ENCODE measurements around the gene TNFRSF13B.

The TNFRSF13B gene

DNA sequence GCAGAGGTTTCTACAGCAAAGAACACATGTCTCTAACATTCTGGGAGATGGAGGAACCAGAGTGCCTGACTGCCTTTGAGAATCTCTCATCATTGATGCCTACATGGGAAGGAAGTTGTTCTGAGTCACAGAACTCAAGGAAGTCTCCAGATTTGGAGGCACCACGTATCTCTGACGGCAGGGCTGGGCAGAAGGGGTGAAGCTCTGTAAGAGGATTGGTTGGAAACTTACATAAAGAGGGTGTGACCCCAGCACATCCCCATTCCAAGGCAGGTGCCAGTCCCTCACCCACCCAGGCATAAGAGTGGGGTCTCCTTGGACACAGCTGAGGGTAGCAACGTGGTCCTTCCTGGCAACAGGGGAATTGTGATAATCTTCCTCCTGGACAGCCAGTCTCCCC lies 17.4 kb downstream of the TNFRSF13B start:
- DNase-seq (ENCODE audit: low read depth): no peak

DNA sequence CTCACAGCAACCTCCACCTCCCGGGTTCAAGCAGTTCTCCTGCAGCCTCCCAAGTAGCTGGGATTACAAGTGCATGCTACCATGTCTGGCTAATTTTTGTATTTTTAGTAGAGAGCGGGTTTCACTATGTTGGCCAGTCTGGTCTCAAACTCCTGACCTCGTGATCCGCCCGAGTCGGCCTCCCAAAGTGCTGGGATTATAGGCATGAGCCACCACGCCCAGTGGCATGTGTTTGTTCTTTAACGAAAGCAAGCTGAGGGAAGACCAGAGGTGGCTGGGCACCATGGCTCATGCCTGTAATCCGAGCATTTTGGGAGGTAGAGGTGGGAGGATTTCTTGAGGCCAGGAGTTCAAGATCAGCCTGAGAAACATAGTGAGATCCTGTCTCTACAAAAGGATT lies 18.1 kb downstream of the TNFRSF13B start:
- DNase-seq (ENCODE audit: low read depth): no peak

DNA sequence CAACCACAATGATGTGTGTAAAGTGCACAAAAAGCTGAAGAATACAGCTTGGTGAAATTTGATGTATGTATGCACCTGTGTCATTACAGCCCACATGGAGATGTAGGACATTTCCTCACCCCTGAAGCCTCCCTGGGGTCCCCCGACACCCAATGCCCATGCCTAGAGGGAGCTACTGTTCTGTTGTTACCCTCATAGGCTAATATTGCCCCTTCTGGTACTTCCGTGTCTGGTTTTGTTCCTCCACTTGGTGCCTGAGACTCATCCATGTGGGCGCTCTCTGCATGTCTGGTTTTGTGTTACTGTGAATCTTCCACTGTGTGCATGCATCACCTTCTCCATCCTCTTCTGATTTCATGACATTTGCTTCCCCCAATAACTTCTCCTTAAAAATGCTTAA lies 18.6 kb downstream of the TNFRSF13B start:
- DNase-seq (ENCODE audit: low read depth): no peak

DNA sequence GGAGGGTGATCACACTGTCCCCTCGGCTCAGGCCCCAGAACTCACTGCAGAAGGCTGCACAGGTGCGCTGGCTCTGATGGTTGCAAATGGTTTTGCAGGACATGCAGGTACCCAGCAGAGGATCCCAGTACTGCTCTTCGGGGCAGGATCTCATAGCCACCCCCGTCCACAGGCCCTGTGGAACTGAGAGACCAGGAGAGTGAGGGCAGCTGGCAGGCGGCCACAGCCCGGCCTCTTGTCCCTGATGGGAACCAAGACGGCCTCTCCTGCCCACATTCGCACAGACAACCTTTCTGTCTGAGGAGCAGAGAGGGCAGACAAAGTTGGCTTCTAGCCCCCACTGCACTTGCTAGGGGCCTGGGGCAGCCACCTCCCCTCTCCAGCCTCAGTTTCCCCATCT lies 19.5 kb downstream of the TNFRSF13B start:
- no peak for DNase-seq (ENCODE audit: low read depth)

DNA sequence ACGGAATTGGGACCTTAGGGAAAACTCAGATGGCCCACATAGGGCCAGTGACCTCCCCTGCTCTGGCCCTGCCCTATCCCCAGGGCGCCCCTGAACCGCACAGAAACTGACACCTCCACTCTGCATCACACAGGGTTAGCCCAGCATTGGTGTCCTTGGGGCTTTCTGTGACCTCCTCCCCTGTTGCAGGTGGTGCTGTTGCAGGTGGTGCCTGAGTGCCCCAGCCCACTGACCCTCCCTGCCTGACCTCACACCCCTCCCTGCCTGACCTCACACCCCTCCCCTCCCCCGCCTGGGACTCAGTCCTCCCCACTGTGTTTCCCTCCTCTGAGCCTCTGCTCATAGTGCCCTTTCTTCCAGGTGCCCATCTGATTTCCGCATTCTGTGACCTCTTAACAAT lies 21.4 kb downstream of the TNFRSF13B start:
- DNase-seq (ENCODE audit: low read depth): no peak

DNA sequence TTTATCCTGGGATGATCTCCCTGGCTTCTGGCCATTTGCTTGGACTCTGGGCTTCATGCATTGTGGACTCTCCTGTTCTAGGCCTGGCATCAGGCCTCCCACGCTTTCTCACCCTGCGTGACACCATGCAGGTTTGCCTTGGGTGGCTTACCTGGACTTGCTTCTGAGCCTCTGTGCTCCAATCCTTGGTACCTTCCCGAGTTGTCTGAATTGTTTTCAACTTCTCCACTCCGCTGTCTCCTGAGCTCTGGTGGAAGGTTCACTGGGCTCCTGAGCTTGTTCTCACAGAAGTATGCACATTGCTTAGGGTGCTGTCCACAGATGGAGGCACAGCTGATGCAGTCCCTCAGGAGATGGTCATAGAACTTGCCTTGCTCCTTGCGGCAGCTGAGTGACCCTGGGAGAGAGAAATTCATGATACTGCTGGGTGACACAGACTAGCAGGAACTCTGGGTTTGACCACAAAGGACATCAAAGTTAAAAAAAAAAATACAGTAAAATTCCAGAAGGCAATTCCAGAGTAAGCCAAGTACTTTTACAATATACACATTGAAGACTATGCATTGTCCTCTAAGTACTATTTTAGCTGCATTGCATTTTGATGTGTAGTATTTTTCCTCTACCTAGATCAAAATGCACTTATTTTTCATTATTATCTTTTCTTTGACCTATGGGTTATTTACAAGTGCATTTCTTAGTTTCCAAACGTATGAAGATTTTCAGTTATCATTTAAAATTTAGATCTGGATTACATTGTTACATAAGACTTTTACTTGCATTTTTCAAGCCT lies 23.1 kb downstream of the TNFRSF13B start:
- no peak for DNase-seq (ENCODE audit: low read depth)

DNA sequence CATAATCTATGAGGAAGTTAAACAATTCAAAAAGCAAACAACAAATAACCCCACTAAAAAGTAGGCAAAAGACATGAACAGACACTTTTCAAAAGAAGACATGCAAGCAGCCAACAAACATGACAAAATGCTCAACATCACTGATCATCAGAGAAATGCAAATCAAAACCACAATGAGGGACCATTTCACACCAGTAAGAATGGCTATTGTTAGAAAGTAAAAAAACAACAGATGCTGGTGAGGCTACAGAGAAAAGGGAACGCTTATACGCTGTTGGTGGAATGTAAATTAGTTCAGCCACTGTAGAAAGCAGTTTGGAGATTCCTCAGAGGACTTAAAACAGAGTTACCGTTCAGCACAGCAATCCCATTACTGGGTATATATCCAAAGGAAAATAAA lies 24.4 kb downstream of the TNFRSF13B start:
- DNase-seq (ENCODE audit: low read depth): no peak

DNA sequence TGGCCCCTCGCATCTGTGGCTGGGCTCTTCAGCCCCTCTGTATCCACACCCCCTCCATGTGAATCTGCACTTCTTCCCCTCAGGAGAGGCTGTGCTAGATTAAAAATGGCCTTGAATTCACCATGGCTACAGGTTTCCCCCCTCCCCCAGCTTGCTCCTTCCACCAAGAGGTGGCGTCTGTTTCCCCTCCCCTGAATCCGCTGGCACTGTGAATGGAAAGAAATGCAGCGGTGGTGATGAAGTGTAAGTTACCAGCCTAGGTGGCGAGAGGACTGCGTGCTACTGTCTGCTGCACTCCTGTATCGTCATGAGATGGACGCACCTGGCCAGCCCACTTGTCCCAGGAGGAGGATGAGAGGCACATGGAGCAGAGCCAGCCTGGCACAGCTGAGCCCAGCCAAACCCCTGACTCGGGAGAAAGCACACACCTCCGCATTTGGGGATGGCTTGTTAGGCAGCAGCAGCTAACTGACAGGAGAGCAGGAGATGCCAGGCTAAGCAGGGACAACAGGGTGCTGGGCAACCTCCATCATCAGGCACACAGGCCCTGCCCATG lies 26.2 kb downstream of the TNFRSF13B start:
- DNase-seq (ENCODE audit: low read depth): no peak

DNA sequence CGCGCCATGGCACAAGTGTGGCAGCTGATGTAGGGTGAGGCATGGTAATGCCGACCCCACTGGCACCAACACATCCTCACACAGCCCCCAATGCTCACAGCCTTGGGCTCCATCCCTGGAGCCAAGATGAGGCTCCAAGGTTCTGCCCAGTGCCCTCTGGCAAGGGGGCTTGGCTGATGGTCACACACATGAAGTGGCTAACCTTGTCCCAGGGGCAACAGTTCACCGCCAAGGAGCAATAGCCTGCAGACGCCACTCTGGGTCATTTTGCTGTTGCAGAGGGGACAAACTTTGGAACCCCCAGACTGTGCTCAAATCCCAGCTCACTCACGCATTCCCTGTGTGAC lies 26.8 kb downstream of the TNFRSF13B start:
- no peak for DNase-seq (ENCODE audit: low read depth)

DNA sequence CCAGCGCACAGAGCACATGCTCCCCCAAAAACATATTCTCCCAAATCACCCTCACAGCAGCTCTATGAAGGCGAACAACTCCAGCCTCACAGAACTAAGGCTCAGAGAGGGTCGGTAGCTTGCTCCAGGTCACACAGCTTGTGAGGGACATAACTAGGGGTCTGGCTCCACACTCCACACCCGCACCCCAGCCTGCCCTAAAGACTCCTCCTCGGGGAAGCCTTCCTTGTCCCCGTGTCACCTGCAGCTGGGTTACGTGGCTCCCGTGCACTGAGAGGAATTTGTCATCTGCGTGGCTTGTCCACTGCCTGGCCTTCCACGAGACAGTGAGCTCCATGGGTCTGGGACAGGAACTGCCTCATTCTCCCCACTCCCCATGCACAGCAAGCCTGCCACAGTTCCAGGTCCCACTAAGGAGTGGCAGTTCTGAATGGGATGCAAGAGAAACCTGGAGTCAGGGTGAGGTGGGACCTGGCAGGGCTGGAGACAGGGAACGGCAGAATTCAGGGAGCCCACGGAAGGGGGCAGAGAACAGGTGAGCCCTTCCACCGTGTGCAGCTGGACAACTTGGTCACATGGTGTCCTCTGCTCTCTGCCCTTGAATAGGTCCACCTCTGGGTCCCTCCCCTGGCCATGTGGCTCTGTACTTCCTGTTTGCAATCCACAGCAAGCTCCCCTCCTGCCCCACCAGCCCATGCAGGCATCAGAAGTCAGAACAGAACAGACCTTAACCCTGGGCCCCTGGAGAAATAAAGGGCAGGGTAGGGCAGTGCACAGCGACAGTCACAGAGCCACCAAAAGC lies 27.4 kb downstream of the TNFRSF13B start:
- DNase-seq (ENCODE audit: low read depth): no peak

DNA sequence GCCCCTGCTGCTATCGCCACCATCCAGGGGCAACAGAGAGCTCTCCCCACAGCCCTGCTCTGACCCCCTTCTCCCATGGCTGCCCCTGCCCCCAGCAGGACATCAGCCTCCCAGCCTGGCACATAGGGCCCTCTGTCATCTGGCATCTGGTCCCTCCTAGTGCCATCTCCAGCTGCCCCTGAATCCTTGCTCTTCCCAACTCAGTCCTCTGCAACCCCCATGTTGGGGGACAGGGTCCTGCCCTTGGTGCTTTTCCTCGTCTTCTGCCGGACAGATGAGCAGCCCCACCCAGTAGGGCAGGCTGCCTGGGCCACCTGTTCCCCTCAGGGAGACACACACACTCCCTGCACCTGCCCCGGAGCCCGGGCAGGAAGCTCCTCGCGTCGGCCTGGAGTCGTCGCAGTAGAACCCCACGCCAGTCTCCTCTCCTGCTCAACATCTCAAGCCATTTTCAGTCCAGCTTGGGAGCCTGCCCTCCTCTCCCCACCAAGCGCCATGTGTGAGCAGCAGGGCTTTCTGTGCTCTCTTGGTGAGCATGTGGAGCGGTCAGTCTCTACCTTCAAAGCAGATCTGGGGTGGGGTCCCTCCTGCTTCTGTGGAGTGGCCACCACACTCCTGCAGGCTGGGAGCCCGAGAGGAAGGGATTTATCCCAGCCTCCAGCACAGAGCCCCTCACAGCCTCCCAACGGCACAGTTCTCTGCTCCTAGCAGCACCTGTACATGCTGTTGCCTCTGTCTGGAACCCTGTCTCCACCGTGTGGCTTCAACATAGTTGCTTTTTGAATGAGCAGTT lies 28.2 kb downstream of the TNFRSF13B start:
- no peak for DNase-seq (ENCODE audit: low read depth)

DNA sequence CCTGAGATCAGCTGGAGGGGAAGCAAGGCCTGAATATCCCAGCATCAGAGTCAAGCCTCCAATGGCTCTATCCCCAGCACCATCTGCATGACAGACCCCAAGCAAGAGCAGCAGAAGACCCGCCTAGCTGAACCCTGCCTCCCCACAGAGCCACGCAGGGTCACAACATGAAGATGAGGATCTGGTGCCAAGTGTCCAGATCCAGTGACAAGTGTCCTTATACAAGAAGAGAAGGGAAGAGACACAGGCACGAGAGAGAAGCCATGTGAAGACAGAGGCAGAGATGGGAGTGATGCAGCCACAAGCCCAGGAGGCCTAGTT lies 28.9 kb downstream of the TNFRSF13B start:
- no peak for DNase-seq (ENCODE audit: low read depth)

DNA sequence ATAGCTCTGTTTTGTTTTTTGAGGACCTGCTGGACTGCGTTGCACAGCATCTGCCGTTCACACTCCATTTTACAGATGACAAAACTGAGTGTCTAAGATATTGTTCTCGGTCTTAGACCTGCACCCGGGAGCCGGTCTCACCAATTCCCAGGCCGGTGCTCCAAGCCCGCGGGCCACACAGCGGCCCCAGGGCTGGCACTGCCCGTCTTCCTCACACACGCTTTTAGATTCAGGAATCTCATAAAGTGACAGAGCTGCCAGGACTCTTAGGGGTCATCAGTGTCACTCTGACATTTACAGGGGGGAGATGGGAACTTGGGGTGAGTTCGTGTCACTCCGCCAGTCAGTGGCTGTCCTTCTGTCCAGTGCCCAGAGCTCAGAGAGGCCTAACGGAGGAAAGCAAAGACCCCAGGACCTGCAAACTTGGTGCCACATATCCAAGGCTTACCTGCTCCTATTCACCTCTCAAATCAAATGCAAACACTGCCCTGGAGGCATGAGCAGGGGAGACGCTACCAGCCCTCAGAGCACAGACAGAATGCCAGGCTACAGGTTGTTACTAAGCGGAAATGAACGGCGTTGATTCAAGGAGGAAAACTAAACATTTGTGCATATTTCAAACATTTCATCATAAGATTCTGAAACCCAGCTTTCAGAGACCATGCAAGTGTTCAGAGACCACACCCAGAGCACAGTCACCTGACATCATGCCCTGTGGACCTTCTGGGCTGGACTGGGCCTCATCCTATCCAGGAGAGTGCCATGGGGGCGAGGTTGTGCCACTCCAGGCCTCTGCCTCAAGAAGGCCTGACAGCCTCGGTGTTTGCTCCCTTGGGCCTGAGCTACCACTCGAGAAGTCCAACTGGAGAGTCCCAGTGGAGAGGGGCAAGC lies 29.5 kb downstream of the TNFRSF13B start:
- DNase-seq (ENCODE audit: low read depth): no peak

DNA sequence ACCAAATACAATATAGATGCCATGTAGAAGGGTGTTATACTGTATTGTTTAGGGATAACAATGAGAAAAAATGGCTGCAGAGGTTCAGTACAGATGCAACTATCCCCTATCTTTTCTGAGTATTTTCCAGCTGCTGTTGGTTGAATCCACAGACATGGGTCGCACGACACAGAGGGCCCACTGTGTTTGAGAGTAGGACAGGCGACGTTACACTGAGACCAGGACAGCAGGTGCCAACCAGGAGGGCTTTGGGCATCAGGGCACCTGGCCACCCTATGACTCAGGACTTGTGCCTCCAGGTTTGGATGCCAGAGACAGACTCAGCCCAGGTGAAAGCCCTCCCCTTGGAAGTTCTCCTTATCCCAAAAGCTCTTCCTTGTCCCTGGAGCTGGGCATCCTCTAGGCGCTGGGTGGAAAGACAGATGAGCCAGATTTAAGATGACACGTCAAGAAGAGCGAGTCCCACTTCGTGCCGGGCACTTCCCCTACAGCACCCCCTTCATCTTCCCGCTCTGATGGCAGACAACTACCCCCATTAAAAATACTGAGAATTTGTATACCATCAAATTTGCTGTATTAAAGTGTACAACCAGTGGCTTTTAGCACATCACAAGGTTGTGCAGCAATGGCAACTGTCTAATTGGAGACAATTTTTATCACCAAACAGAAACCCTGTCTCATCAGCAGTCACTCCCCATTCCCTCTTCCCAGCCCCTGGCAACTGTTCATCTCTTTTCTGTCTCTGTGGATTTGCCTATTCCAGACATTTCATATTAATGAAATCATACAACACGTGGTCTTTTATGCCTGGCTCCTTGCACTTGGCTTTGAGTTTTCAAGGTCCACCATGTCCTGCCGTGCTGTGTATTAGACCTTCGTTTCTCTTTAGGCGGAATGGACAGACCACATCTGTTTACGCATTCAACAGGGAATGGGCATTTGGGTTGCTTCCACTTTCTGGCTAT lies 30.6 kb downstream of the TNFRSF13B start:
- no peak for DNase-seq (ENCODE audit: low read depth)

DNA sequence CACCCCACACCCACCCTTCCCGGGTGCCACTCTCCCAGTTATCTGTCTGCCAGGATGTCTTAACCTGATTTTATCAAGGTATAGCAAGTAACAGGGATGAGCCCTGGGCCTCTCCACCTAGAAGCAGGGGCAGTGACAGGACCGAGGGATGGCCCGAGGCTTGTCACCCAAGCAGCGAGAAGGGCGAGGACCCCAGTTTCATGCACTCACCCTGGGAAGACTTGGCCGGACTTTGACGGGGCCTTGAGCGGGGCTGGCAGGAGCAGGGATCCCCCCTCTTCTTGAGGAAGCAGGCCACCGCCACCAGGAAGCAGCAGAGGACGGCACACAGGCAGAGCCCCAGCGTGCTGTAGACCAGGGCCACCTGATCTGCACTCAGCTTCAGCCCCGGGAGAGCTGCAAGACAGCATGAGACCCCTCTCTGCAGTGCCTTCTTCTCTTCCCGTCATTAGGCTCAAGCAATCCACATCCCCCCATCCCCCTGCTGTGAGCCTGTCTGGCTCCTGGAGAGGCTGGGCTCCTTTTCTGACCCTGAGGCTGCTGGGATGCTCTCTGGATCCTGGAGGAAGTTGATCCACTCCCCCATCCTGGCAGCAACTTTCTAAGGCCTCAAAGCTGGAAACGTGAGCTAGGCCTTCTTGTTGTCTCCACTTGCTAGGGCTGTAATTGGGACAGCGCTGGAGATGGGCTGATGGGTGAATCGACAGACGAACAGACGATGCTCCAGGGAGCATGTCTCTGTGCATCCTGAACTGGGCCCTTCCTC lies 31.6 kb downstream of the TNFRSF13B start:
- no peak for DNase-seq (ENCODE audit: low read depth)

DNA sequence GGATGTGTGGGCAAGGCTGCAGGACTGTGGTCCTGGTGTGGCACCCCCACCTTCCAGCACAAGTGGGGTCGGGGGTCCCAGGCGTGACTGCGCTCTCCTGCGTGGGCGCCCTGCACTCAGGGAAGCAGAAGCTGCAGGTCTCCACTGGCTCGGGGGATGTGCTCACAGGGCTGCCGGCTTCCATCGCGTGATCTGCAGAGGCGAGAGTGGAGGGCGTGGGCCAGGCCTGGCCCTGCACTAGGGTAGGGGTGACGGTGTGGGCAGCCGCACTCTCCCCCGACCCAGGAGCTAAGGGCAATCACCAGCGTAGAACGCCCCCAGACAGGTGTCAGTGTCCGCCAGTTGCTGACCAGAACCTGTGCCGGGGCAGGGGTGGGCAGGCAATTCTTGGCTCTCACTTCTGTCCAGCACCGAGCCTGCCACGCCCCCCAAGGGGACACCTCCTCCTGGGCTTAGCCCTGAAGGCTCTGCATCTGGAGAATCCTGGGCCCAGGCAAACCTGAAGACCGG lies 32.3 kb downstream of the TNFRSF13B start:
- DNase-seq (ENCODE audit: low read depth): no peak

DNA sequence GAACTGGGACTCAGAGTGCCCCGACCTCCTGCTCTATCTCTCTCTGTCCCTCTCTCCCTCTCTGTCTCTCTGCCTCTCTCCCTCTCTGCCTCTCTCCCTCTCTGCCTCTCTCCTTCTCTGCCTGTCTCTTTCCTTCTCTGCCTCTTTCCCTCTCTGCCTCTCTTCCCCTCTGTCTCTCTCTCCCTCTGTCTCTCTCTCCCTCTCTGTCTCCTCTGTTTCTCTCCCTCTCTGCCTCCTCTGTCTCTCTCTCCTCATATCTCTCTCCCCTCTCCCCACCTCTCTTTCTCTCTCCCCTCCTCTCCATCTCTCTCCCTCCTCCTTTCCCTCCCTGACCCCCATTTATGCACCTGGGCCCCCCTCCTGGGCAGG lies 32.7 kb downstream of the TNFRSF13B start:
- DNase-seq (ENCODE audit: low read depth): no peak

DNA sequence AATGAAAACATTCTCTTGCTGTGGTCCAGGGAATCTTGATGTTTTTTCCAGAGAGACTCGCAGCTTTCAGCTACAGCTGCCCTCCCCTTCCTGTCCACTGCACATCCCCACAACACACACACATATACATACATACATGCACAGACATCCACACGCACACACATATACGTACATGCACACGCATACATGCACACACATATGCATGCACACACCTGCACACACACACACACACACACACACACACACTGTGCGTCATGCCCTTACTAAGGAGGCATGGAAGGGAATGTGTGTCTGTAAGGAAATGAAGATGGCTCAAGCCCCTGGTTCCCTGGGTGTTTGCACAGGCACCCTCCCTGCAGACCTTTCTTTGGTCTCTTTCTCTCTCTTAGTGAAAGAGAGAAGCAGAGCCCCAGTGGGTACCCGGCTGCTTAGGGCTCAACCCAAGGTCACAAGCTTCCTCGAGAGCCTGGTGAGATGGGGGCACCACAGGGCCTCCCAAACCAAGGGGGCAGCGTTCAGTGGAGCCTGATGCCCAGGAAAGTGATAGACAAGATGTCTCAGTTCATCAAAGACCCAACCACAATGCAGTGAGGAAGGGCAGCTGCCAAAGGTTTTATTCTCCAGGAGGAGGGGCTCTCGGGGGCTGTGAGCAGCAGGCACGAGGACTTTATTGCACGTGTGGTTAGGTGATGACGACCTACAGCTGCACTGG lies 33.3 kb downstream of the TNFRSF13B start:
- DNase-seq (ENCODE audit: low read depth): no peak

DNA sequence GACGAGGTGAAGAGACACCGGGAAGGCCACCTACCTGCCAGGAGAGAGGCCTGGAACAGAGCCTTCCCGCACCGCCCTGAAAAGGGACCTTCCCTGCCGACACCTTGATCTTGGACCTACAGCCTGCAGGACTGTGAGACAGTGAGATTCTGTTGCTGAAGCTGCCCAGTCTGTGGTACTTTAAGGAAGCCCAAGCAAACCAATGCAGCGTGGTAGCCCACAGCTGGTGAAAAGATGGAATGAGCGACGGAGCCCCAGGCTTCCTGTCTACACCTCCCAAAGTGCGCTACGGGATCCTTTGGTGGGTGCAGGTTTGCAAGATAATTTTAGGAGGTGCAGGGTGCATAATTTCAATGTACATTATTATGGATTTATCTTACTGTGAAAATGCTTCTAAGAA lies 33.9 kb downstream of the TNFRSF13B start:
- DNase-seq (ENCODE audit: low read depth): no peak

All from activated T-cell treated with anti-CD3 and anti-CD28 coated beads for 48 hours (primary cell).